Natural killer cell (primary cell): ENCODE measurements around the gene AREL1. TPM values are rescaled to one million over a fixed set of nuclear protein-coding genes. Genes with fewer than 3 reads are reported as not detected.

Experiments used
- ATAC-seq, 3 donors: fragments of 150-1000 bp in 2 of 3; fragments of 200-7000 bp in 1 of 3; cut with Tn5 transposase; 1 replicate in 1 of 3; 2 replicates in 2 of 3; pipeline ENCODE4 v1.10.0; 2021; ENCODE audit warnings: mild to moderate bottlenecking in 2 of 3, moderate library complexity in 2 of 3
- DNase-seq, 2 donors: peaks; one replicate each; pipeline versions ENCODE4 v3.0.0 to v3.0.0-alpha.2; 2013 to 2021; ENCODE audit warnings: mixed read lengths in 1 of 2
- H3K27ac ChIP-seq: one replicate; pipeline ENCODE4 v1.5.1; 2013; ENCODE audit warnings: mild to moderate bottlenecking, low read length
- H3K27me3 ChIP-seq: one replicate; pipeline ENCODE4 v1.6.1; 2013; ENCODE audit warnings: low read length; ENCODE audit not compliant: control insufficient read depth, insufficient read depth
- H3K36me3 ChIP-seq: one replicate; pipeline ENCODE4 v1.6.1; 2013; ENCODE audit warnings: low read length; ENCODE audit not compliant: control insufficient read depth, insufficient read depth
- H3K4me1 ChIP-seq: one replicate; pipeline ENCODE4 v1.6.1; 2013; ENCODE audit warnings: low read length; ENCODE audit not compliant: control insufficient read depth, insufficient read depth
- H3K4me3 ChIP-seq: one replicate; pipeline ENCODE4 v1.5.1; 2013; ENCODE audit warnings: low read length
- H3K9me3 ChIP-seq: one replicate; pipeline ENCODE4 v1.6.1; 2013; ENCODE audit warnings: low read length; ENCODE audit not compliant: control insufficient read depth, insufficient read depth
- H3K27ac Mint-ChIP-seq, 2 donors: one replicate each; pipeline ENCODE4 v1.8.0; 2022; ENCODE audit warnings: mild to moderate bottlenecking in 2 of 2, mixed read lengths in 2 of 2, moderate library complexity in 1 of 2
- H3K27me3 Mint-ChIP-seq, 2 donors: one replicate each; pipeline ENCODE4 v1.8.0; 2022; ENCODE audit warnings: low read depth in 2 of 2, mixed read lengths in 2 of 2
- H3K36me3 Mint-ChIP-seq: one replicate; pipeline ENCODE4 v1.8.0; 2022; ENCODE audit warnings: mixed read lengths
- H3K4me1 Mint-ChIP-seq, 2 donors: one replicate each; pipeline ENCODE4 v1.8.0; 2022; ENCODE audit warnings: mixed read lengths in 2 of 2
- H3K4me3 Mint-ChIP-seq: one replicate; pipeline ENCODE4 v1.8.0; 2022; ENCODE audit warnings: mild to moderate bottlenecking, moderate library complexity, mixed read lengths
- H3K9me3 Mint-ChIP-seq, 2 donors: one replicate each; pipeline ENCODE4 v1.8.0; 2022; ENCODE audit warnings: mixed read lengths in 2 of 2
- CTCF ChIP-seq: fragments of 200-600 bp; IDR thresholded peaks from one replicate; pipeline ENCODE4 v1.8.0; 2022; ENCODE audit warnings: antibody characterized with exemption
- WGBS: methylation state at CpG from one replicate; pipeline ENCODE4 v1.1.7; 2013; ENCODE audit warnings: missing lambda C conversion rate; ENCODE audit not compliant: insufficient coverage; 5-methylcytosine and 5-hydroxymethylcytosine counted together
- intact Hi-C: fragments of 100-400 bp; cut with micrococcal nuclease; formaldehyde crosslinking; loops from one replicate; pipeline ENCODE4 v1.14.2; 2022
- total RNA-seq, 4 donors: library from RNA; stranded (reverse); fragments of 120-200 nt in 1 of 4; gene quantifications; one replicate each; pipeline versions ENCODE4 v1.2.3 to v1.2.4, GENCODE V29; 2013 to 2022

The AREL1 gene
- total RNA-seq, 3 donors from 2014 or later (not counting 1 experiment from before 2014, with no cell fraction given): 65.9 to 83.0 (median 82.3) TPM

GRCh38 chr14:74737753-74738325, 25.0 kb upstream of the AREL1 start:
- Histone ChIP-seq H3K9me3 (no peaks in the 10 kb centered on the region), H3K36me3 (peaks cover 40% of the 10 kb centered on the region), H3K4me1 (no peaks in the 10 kb centered on the region), H3K4me3 (no peak overlapping the region), H3K27me3 (no peaks in the 10 kb centered on the region), H3K27ac (no peak overlapping the region)
- 94% methylated on average over 3 of the region's 4 CpGs for WGBS
- H3K4me3 Mint-ChIP-seq: no peak overlapping the region
- H3K27me3 Mint-ChIP-seq: no peaks in the 10 kb centered on the region
- peaks cover 17% of the 10 kb centered on the region for H3K36me3 Mint-ChIP-seq
- no peak for TF ChIP-seq CTCF
- intact Hi-C loops: no loop called here
- H3K27ac Mint-ChIP-seq: no peak overlapping the region
- H3K4me1 Mint-ChIP-seq: no peaks in the 10 kb centered on the region
- H3K9me3 Mint-ChIP-seq: no peaks in the 10 kb centered on the region
- no peak for DNase-seq
- ATAC-seq: no peak

DNA sequence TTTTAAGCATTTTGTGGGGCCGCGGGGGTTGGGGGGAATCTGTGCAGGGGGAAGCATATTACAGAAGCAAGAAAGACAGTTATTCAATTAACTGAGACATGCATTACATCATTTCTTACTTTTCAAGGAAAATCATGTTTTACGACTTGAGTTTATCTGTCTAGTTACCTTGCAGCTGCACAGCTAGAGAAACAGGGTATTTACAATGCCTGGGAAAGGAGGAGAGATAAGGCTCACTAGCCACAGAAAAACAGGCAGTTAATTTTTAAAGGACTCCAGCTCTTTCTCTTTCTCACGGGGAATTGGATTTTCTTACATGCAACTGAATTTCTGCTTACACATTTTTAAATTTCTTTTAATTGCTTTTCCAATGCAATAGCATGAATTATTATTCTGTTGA, 22.2 kb upstream of the AREL1 start:
- Mint-ChIP-seq H3K27me3 (no peaks in the 10 kb centered on the region), H3K4me3 (no peak overlapping the region), H3K36me3 (peaks cover 17% of the 10 kb centered on the region), H3K27ac (no peak overlapping the region), H3K9me3 (no peaks in the 10 kb centered on the region), H3K4me1 (no peaks in the 10 kb centered on the region)
- Histone ChIP-seq H3K27me3 (no peaks in the 10 kb centered on the region), H3K27ac (no peak overlapping the region), H3K36me3 (peaks cover 51% of the 10 kb centered on the region), H3K4me3 (no peak overlapping the region), H3K4me1 (no peaks in the 10 kb centered on the region), H3K9me3 (no peaks in the 10 kb centered on the region)
- intact Hi-C loops: no loop called here
- WGBS: 100% methylated on average over 1 of the region's 4 CpGs
- TF ChIP-seq CTCF: no peak
- DNase-seq: no peak
- no peak for ATAC-seq

GRCh38 chr14:74733221-74733620, 20.3 kb upstream of the AREL1 start:
- Mint-ChIP-seq H3K4me1 (peaks cover 0 to 4% of the 10 kb centered on the region in 2 donors), H3K4me3 (no peak overlapping the region), H3K27me3 (no peaks in the 10 kb centered on the region), H3K36me3 (peaks cover 17% of the 10 kb centered on the region), H3K27ac (no peak overlapping the region), H3K9me3 (no peaks in the 10 kb centered on the region)
- Histone ChIP-seq H3K4me3 (no peak overlapping the region), H3K9me3 (no peaks in the 10 kb centered on the region), H3K27ac (no peak overlapping the region), H3K36me3 (peaks cover 45% of the 10 kb centered on the region), H3K4me1 (no peaks in the 10 kb centered on the region), H3K27me3 (no peaks in the 10 kb centered on the region)
- 78% methylated on average over 3 of the region's 3 CpGs for WGBS
- DNase-seq (no peak), ATAC-seq (no peak)
- intact Hi-C loops: no loop called here
- TF ChIP-seq CTCF: no peak

DNA sequence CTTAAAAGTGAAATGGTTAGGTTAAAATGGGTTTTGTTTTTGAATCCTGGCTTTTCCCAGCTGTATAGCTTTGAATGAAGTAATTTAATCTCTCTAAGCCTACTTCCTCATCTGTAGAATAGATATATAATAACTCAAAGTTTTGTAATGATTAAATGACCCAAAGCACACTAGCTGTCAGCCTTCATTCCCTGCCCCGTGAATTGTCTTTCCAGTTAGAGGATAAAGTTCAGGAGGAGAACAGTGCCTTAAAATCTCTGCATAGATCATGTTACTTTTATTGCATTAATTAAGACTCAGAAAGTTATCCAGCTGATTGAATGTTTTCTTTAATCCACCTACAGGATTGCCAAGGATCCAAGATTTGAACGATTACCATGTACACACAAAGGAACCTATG, 19.5 kb upstream of the AREL1 start:
- Histone ChIP-seq H3K36me3 (peaks cover 42% of the 10 kb centered on the region), H3K27me3 (no peaks in the 10 kb centered on the region), H3K9me3 (no peaks in the 10 kb centered on the region), H3K4me3 (no peak overlapping the region), H3K4me1 (no peaks in the 10 kb centered on the region), H3K27ac (no peak overlapping the region)
- WGBS: 100% methylated on average over 1 of the region's 2 CpGs
- intact Hi-C loops: no loop called here
- peaks cover 17% of the 10 kb centered on the region for H3K36me3 Mint-ChIP-seq
- H3K9me3 Mint-ChIP-seq: no peaks in the 10 kb centered on the region
- ATAC-seq (no peak), DNase-seq (no peak)
- H3K4me3 Mint-ChIP-seq: no peak overlapping the region
- H3K27ac Mint-ChIP-seq: no peak overlapping the region
- H3K4me1 Mint-ChIP-seq: peaks cover 0 to 4% of the 10 kb centered on the region in 2 donors
- TF ChIP-seq CTCF: no peak
- no peaks in the 10 kb centered on the region for H3K27me3 Mint-ChIP-seq
